Osteocyte (in vitro differentiated cells): ENCODE results near the gene ARVCF. TPM values are rescaled to one million over a fixed set of nuclear protein-coding genes. Genes with fewer than 3 reads are reported as not detected.

Source experiments
- DNase-seq: peaks from one replicate; pipeline ENCODE4 v3.0.0; 2021; ENCODE audit warnings: mixed read lengths; ENCODE audit not compliant: unreplicated experiment; ENCODE audit errors: extremely low spot score
- H3K27ac Mint-ChIP-seq: one replicate; pipeline ENCODE4 v1.8.0; 2021; ENCODE audit warnings: mild to moderate bottlenecking, mixed read lengths; ENCODE audit not compliant: unreplicated experiment
- H3K27me3 Mint-ChIP-seq: one replicate; pipeline ENCODE4 v1.8.0; 2021; ENCODE audit warnings: mixed read lengths; ENCODE audit not compliant: unreplicated experiment
- H3K36me3 Mint-ChIP-seq: one replicate; pipeline ENCODE4 v1.8.0; 2021; ENCODE audit warnings: mixed read lengths; ENCODE audit not compliant: unreplicated experiment
- H3K4me1 Mint-ChIP-seq: one replicate; pipeline ENCODE4 v1.8.0; 2021; ENCODE audit warnings: mixed read lengths; ENCODE audit not compliant: unreplicated experiment
- H3K4me3 Mint-ChIP-seq: one replicate; pipeline ENCODE4 v1.8.0; 2021; ENCODE audit warnings: mild to moderate bottlenecking, moderate library complexity, mixed read lengths; ENCODE audit not compliant: unreplicated experiment
- H3K9me3 Mint-ChIP-seq: one replicate; pipeline ENCODE4 v1.8.0; 2021; ENCODE audit warnings: mixed read lengths; ENCODE audit not compliant: unreplicated experiment
- CTCF ChIP-seq: fragments of 200-600 bp; sonication (generic); IDR thresholded peaks from 2 replicates; pipeline ENCODE4 v1.5.0; 2021; ENCODE audit warnings: antibody characterized with exemption, mild to moderate bottlenecking, moderate library complexity
- total RNA-seq: library from RNA; stranded (reverse); gene quantifications from 2 replicates; pipeline ENCODE4 v1.2.1, GENCODE V29; 2021

ARVCF gene
- total RNA-seq, 1 donor from 2014 or later = 29.3 TPM

- H3K4me1 Mint-ChIP-seq = peaks cover 30% of the 10 kb centered on the region
- H3K36me3 Mint-ChIP-seq = no peaks in the 10 kb centered on the region
- H3K4me3 Mint-ChIP-seq = no peak overlapping the region
- H3K9me3 Mint-ChIP-seq = peaks cover 21% of the 10 kb centered on the region
- no peak overlapping the region for H3K27ac Mint-ChIP-seq
- H3K27me3 Mint-ChIP-seq = no peaks in the 10 kb centered on the region
- no peak for TF ChIP-seq CTCF
- DNase-seq = no peak
Observed at GRCh38 chr22:20000246-20001081, 16.2 kb downstream of the ARVCF start.

DNA sequence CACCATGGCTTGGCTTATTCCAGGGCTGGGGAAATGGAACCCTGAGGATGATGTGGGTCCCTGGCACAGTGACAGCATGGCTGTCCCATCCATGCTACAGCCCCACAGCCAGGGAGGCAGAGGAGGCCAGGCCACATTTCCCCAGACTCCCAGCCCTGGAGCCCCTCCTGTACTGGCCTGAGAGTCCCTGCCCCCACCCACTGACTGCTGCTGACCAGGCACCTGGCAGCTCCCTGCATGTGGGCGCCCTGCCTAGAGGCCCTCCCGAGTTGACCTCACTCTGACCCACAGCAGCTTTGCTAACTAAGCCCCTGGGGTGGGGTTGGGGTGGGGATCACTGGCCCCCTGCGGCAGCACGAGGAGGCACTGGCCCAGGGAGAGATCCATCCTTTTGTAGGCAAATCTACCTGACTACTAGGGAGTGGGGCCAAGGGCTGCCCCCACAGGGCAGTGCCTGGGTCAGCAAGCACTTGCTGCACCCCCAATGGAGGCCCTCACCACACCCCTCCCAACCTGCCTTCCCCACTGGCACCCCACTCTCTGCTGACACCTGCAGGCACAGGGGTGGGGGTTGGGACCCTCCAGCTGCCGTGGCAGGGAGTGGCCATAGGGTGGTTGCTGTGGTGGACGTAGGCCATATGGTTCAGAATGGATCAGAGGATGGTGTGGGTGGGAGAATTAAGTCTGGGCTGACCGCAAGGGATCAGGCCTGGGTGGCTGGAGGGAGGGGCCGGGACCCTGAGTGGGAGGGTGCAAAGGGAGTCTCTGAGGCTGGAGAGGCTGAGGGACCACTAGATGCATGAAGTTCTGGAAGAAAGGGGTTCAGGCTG lies 17.4 kb downstream of the ARVCF start:
- no peaks in the 10 kb centered on the region for H3K27me3 Mint-ChIP-seq
- no peaks in the 10 kb centered on the region for H3K36me3 Mint-ChIP-seq
- TF ChIP-seq CTCF = no peak
- no peak overlapping the region for H3K27ac Mint-ChIP-seq
- peaks cover 15% of the 10 kb centered on the region for H3K9me3 Mint-ChIP-seq
- no peak for DNase-seq
- H3K4me1 Mint-ChIP-seq = peaks cover 37% of the 10 kb centered on the region
- no peak overlapping the region for H3K4me3 Mint-ChIP-seq

GRCh38 chr22:19998232-19998951 lies 18.2 kb downstream of the ARVCF start:
- DNase-seq = no peak
- Mint-ChIP-seq H3K27ac (peak overlapping the region; percentile 56), H3K4me3 (no peak overlapping the region), H3K4me1 (peaks cover 37% of the 10 kb centered on the region), H3K9me3 (peaks cover 7% of the 10 kb centered on the region), H3K27me3 (no peaks in the 10 kb centered on the region), H3K36me3 (no peaks in the 10 kb centered on the region)
- TF ChIP-seq CTCF = no peak

DNA sequence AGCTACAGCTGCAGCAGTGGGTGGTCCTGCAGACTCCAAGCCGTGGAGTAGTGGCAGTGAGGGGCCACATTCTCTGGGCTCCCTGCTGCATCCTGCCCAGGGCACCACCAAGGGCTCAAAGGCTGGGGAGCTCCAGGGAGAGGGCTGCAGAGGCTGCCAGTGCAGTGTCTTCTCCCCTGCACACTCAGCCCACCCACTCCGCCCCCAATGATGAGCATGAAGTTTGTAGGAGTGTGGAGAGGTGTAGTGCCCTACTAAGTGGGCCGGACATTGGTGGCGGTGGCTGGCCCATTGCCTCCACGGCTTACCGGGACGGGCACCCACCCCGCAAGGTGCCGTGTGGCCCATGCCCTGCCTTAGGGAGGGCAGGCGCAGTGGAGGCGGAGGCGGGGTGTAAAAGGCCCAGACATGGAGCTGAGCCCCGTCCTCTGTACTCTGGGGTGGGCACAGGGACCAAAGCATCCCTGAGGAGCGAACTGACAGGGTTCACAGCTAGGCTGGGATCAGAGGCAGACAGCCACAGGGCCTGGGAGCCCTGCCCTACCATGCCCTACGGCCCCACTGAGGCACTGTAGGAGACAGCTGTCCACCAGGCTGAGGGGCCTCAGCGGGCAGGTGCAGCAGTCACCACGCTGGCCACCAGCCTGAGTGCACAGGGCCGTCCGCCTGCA lies 18.9 kb downstream of the ARVCF start:
- H3K27me3 Mint-ChIP-seq = no peaks in the 10 kb centered on the region
- TF ChIP-seq CTCF = no peak
- H3K36me3 Mint-ChIP-seq = no peaks in the 10 kb centered on the region
- peaks cover 37% of the 10 kb centered on the region for H3K4me1 Mint-ChIP-seq
- no peak overlapping the region for H3K4me3 Mint-ChIP-seq
- no peak overlapping the region for H3K27ac Mint-ChIP-seq
- peaks cover under 1% of the 10 kb centered on the region for H3K9me3 Mint-ChIP-seq
- no peak for DNase-seq
